Vagina (tissue), 2 donors: ENCODE results near the gene FAM20B. TPM values are rescaled to one million over a fixed set of nuclear protein-coding genes. Genes with fewer than 3 reads are reported as not detected.

Experiments used
- DNase-seq, 2 donors: peaks; one replicate each; pipeline ENCODE4 v3.0.0-alpha.2; 2017; ENCODE audit errors: extremely low spot score in 2 of 2
- H3K27ac ChIP-seq: fragments of 200-600 bp; sonication (generic); one replicate; pipeline ENCODE4 v1.5.1; 2019
- H3K27me3 ChIP-seq: fragments of 200-600 bp; sonication (generic); one replicate; pipeline ENCODE4 v1.5.1; 2019
- H3K36me3 ChIP-seq, 2 donors: fragments of 200-600 bp; sonication (generic); one replicate each; pipeline ENCODE4 v1.5.1; 2017 to 2019
- H3K4me1 ChIP-seq: fragments of 200-600 bp; sonication (generic); one replicate; pipeline ENCODE4 v1.5.1; 2019
- H3K4me3 ChIP-seq, 2 donors: fragments of 200-600 bp; sonication (generic); 1 replicate in 1 of 2; 2 replicates in 1 of 2; pipeline ENCODE4 v1.5.1; 2016 to 2019
- H3K9me3 ChIP-seq: fragments of 200-600 bp; sonication (generic); one replicate; pipeline ENCODE4 v1.5.1; 2019
- CTCF ChIP-seq, 3 experiments: fragments of 450-650 bp in 2 of 3; fragments of 200-600 bp in 1 of 3; sonication (generic) in 1 of 3; IDR thresholded peaks; one replicate each; pipeline ENCODE4 v1.5.1; 2017 to 2019; ENCODE audit warnings: antibody characterized with exemption in 3 of 3, mild to moderate bottlenecking in 2 of 3, moderate library complexity in 2 of 3
- POLR2A ChIP-seq, 2 donors: fragments of 450-650 bp; IDR thresholded peaks; one replicate each; pipeline ENCODE4 v1.6.1; 2017; ENCODE audit warnings: antibody characterized with exemption in 2 of 2, mild to moderate bottlenecking in 2 of 2, moderate library complexity in 2 of 2
- POLR2AphosphoS5 ChIP-seq, 2 donors: sonication (generic); formaldehyde crosslinking; IDR thresholded peaks; one replicate each; pipeline ENCODE4 v1.9.0; 2017; ENCODE audit warnings: antibody characterized with exemption in 2 of 2, mild to moderate bottlenecking in 2 of 2, low read depth in 1 of 2; ENCODE audit not compliant: insufficient read depth in 1 of 2
- intact Hi-C: fragments of 100-400 bp; cut with DNase I; formaldehyde crosslinking; loops from one replicate; pipeline ENCODE4 v1.15.1; 2023
- total RNA-seq: library from RNA; depleted of rRNA; stranded (reverse); fragments of >200 nt; gene quantifications from one replicate; pipeline ENCODE4 v1.2.3, GENCODE V29; 2016

Gene FAM20B
- total RNA-seq, 1 donor from 2014 or later = 19.4 TPM

GRCh38 chr1:179043266-179043665 lies 17.6 kb downstream of the FAM20B start:
- H3K27me3 ChIP-seq = no peaks in the 10 kb centered on the region
- peaks cover 11% of the 10 kb centered on the region for H3K4me1 ChIP-seq
- H3K36me3 ChIP-seq = peaks cover 0 to 7% of the 10 kb centered on the region in 2 donors
- no peak overlapping the region for H3K4me3 ChIP-seq
- intact Hi-C loops = no loop called here
- no peak overlapping the region for H3K27ac ChIP-seq
- no peak for TF ChIP-seq POLR2AphosphoS5 (IDR thresholded peaks at IDR 0.05; ENCODE audit: insufficient read depth in 1 of 2, low read depth in 1 of 2)
- no peak for TF ChIP-seq POLR2A (IDR thresholded peaks at IDR 0.05)
- no peak for TF ChIP-seq CTCF (IDR thresholded peaks at IDR 0.05)
- H3K9me3 ChIP-seq = no peaks in the 10 kb centered on the region
- no peak for DNase-seq

GRCh38 chr1:179043907-179044306 lies 18.2 kb downstream of the FAM20B start:
- no peaks in the 10 kb centered on the region for H3K27me3 ChIP-seq
- no peak overlapping the region for H3K4me3 ChIP-seq
- intact Hi-C loops = no loop called here
- TF ChIP-seq POLR2A (IDR thresholded peaks at IDR 0.05) (no peak), CTCF (IDR thresholded peaks at IDR 0.05) (no peak)
- peaks cover 5% of the 10 kb centered on the region for H3K4me1 ChIP-seq
- peaks cover 0 to 7% of the 10 kb centered on the region in 2 donors for H3K36me3 ChIP-seq
- DNase-seq = no peak
- no peaks in the 10 kb centered on the region for H3K9me3 ChIP-seq
- no peak overlapping the region for H3K27ac ChIP-seq

GRCh38 chr1:179046808-179047635 lies 21.3 kb downstream of the FAM20B start:
- TF ChIP-seq CTCF (IDR thresholded peaks at IDR 0.05) (no peak), POLR2AphosphoS5 (IDR thresholded peaks at IDR 0.05; ENCODE audit: insufficient read depth in 1 of 2, low read depth in 1 of 2) (no peak), POLR2A (IDR thresholded peaks at IDR 0.05) (no peak)

GRCh38 chr1:179047636-179047997 lies 21.9 kb downstream of the FAM20B start:
- H3K9me3 ChIP-seq = no peaks in the 10 kb centered on the region
- intact Hi-C loops = no loop called here
- H3K4me1 ChIP-seq = no peaks in the 10 kb centered on the region
- H3K27ac ChIP-seq = no peak overlapping the region
- TF ChIP-seq CTCF (IDR thresholded peaks at IDR 0.05) (no peak), POLR2A (IDR thresholded peaks at IDR 0.05) (no peak), POLR2AphosphoS5 (IDR thresholded peaks at IDR 0.05; ENCODE audit: insufficient read depth in 1 of 2, low read depth in 1 of 2) (no peak)
- no peaks in the 10 kb centered on the region for H3K27me3 ChIP-seq
- no peak overlapping the region for H3K4me3 ChIP-seq
- DNase-seq = no peak
- peaks cover 0 to 7% of the 10 kb centered on the region in 2 donors for H3K36me3 ChIP-seq

More at GRCh38 chr1:179046808-179047635, 21.3 kb downstream of the FAM20B start:
- Histone ChIP-seq H3K4me1 (no peaks in the 10 kb centered on the region), H3K27ac (no peak overlapping the region), H3K27me3 (no peaks in the 10 kb centered on the region), H3K4me3 (no peak overlapping the region), H3K36me3 (peaks cover 0 to 7% of the 10 kb centered on the region in 2 donors), H3K9me3 (no peaks in the 10 kb centered on the region)
- intact Hi-C loops = no loop called here
- no peak for DNase-seq
